ENCODE results near the gene ZNF362. TPM values are rescaled to one million over a fixed set of nuclear protein-coding genes. Genes with fewer than 3 reads are reported as not detected.

ZNF362 gene
- total RNA-seq, 1 experiment from 2014 or later = 29.5 TPM

- H3K9me3 Mint-ChIP-seq (ENCODE audit: low read depth, unreplicated experiment) = no peaks in the 10 kb centered on the region
- no TSS peak for BruUV-seq (replicated peaks)
- H3K4me3 Mint-ChIP-seq (ENCODE audit: low read depth, unreplicated experiment) = no peak overlapping the region
- H3K36me3 Mint-ChIP-seq (ENCODE audit: insufficient read depth, unreplicated experiment) = peaks cover 29% of the 10 kb centered on the region
- no peak overlapping the region for H3K27ac Mint-ChIP-seq (ENCODE audit: unreplicated experiment)
- TF ChIP-seq CTCF (IDR thresholded peaks at IDR 0.05; ENCODE audit: unreplicated experiment) = no peak
- CTCF ChIA-PET = interaction anchor here (1.2 kb wide), 1 partner anchor 25 kb away, joined by 3 read pairs; no protein-coding TSS in a partner anchor
- no peak for DNase-seq
- H3K4me1 Mint-ChIP-seq (ENCODE audit: low read depth, unreplicated experiment) = no peaks in the 10 kb centered on the region
- intact Hi-C loops (cut with micrococcal nuclease; ENCODE audit: unreplicated experiment) = no loop called here
- no peaks in the 10 kb centered on the region for H3K27me3 Mint-ChIP-seq (ENCODE audit: unreplicated experiment)
These were observed 63.8 kb downstream of the ZNF362 start for GRCh38 chr1:33319949-33320618.

DNA sequence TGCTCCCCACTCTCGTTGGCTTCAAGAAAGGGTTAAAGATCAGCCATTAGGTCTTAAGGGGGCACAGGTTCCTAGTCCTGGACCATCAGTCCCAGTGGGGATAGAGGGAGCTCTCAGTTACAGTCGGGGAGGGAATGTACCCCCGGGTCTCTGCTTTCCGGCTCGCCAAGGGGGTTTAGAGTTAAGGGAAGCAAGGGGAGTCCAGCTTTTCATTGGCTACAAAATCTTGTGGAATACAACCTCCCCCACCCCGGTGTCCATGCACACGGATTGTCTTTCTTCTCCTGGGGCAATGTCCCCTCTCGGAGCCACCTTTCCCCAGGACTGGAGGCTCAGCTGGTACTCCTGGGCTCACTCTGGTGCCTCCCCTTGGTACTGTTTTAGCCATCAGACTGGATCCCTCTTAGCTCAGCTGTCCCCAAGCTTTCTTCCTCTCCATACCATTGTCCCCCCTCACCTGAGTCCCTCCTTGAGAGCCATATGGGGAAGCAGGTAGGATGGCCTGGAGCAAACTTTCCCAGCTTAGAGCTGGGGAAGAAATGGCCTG is 64.4 kb downstream of the ZNF362 start, which contains the start of gene A3GALT2:
Gene A3GALT2, minus strand, starts transcription at position 480 of the 547 bp plus-strand sequence. Its CDS starts 0 bp downstream, at position 480.
- no peaks in the 10 kb centered on the region for H3K9me3 Mint-ChIP-seq (ENCODE audit: low read depth, unreplicated experiment)
- H3K4me3 Mint-ChIP-seq (ENCODE audit: low read depth, unreplicated experiment) = no peak within 1 kb of the TSS
- H3K27me3 Mint-ChIP-seq (ENCODE audit: unreplicated experiment) = no peaks in the 10 kb centered on the region
- H3K4me1 Mint-ChIP-seq (ENCODE audit: low read depth, unreplicated experiment) = no peaks in the 10 kb centered on the region
- BruUV-seq (replicated peaks) = no TSS peak
- H3K27ac Mint-ChIP-seq (ENCODE audit: unreplicated experiment) = no peak within 1 kb of the TSS
- H3K36me3 Mint-ChIP-seq (ENCODE audit: insufficient read depth, unreplicated experiment) = peaks cover 35% of the 10 kb centered on the region
- CTCF ChIA-PET = interaction anchor here (1.2 kb wide), 1 partner anchor 26 kb away, joined by 3 read pairs; no protein-coding TSS in a partner anchor
- TF ChIP-seq CTCF (IDR thresholded peaks at IDR 0.05; ENCODE audit: unreplicated experiment) = no peak
- DNase-seq = no peak
- intact Hi-C loops (cut with micrococcal nuclease; ENCODE audit: unreplicated experiment) = no loop called here

DNA sequence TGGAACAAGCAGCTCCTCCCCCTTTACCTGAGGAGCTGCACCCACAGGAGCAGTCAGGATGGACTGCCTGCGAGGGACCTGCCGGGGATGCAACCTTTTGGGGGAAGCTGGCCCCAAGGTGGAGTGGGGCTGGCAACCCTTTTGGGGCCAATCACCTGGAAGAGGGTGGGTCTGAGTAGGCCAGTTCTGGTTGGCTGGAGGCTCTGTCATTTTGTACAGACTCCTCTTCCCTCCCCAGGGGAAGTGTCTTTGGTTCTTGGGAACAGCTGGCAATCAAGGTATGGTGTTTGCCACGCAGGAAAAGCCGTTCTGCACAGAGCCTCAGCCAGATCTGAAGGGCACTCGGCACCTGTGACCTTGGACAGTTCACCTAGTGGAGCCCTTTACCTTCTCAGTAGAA is 64.9 kb downstream of the ZNF362 start:
- BruUV-seq (replicated peaks) = TSS peak; percentile 11
- no peak overlapping the region for H3K4me3 Mint-ChIP-seq (ENCODE audit: low read depth, unreplicated experiment)

GRCh38 chr1:33322109-33322508 is 65.8 kb downstream of the ZNF362 start:
- BruUV-seq (replicated peaks) = no TSS peak
- intact Hi-C loops (cut with micrococcal nuclease; ENCODE audit: unreplicated experiment) = no loop called here
- CTCF ChIA-PET = no interaction called here
- DNase-seq = no peak
- no peaks in the 10 kb centered on the region for H3K27me3 Mint-ChIP-seq (ENCODE audit: unreplicated experiment)
- no peak overlapping the region for H3K4me3 Mint-ChIP-seq (ENCODE audit: low read depth, unreplicated experiment)
- peaks cover 49% of the 10 kb centered on the region for H3K36me3 Mint-ChIP-seq (ENCODE audit: insufficient read depth, unreplicated experiment)
- TF ChIP-seq CTCF (IDR thresholded peaks at IDR 0.05; ENCODE audit: unreplicated experiment) = no peak
- no peaks in the 10 kb centered on the region for H3K4me1 Mint-ChIP-seq (ENCODE audit: low read depth, unreplicated experiment)
- no peaks in the 10 kb centered on the region for H3K9me3 Mint-ChIP-seq (ENCODE audit: low read depth, unreplicated experiment)
- H3K27ac Mint-ChIP-seq (ENCODE audit: unreplicated experiment) = no peak overlapping the region

More for the DNA sequence above, 64.9 kb downstream of the ZNF362 start:
- Mint-ChIP-seq H3K9me3 (ENCODE audit: low read depth, unreplicated experiment) (no peaks in the 10 kb centered on the region), H3K27me3 (ENCODE audit: unreplicated experiment) (no peaks in the 10 kb centered on the region), H3K27ac (ENCODE audit: unreplicated experiment) (no peak overlapping the region), H3K4me1 (ENCODE audit: low read depth, unreplicated experiment) (no peaks in the 10 kb centered on the region), H3K36me3 (ENCODE audit: insufficient read depth, unreplicated experiment) (peaks cover 40% of the 10 kb centered on the region)
- intact Hi-C loops (cut with micrococcal nuclease; ENCODE audit: unreplicated experiment) = no loop called here
- no peak for TF ChIP-seq CTCF (IDR thresholded peaks at IDR 0.05; ENCODE audit: unreplicated experiment)
- DNase-seq = no peak
- CTCF ChIA-PET = interaction anchor here (1.2 kb wide), 1 partner anchor 26 kb away, joined by 3 read pairs; no protein-coding TSS in a partner anchor
